NCI-H1694 (cell line): Measurements from ENCODE around the gene CFHR4.
"Not testable (repeated sequence)": the region's sequence is repeated elsewhere in the genome, so short reads cannot be mapped to it uniquely, and the experiment has no call there.

Experiments used
- DNase-seq: peaks from one replicate; lab custom pipeline; 2025; lab: John Stamatoyannopoulos, UW

The CFHR4 gene

GRCh38 chr1:196887515-196888239 lies at the start of gene CFHR4:
Gene CFHR4, plus strand, starts transcription at chr1:196888052. Its CDS starts 99 bp downstream, at chr1:196888151.
- DNase-seq, result no peak

DNA sequence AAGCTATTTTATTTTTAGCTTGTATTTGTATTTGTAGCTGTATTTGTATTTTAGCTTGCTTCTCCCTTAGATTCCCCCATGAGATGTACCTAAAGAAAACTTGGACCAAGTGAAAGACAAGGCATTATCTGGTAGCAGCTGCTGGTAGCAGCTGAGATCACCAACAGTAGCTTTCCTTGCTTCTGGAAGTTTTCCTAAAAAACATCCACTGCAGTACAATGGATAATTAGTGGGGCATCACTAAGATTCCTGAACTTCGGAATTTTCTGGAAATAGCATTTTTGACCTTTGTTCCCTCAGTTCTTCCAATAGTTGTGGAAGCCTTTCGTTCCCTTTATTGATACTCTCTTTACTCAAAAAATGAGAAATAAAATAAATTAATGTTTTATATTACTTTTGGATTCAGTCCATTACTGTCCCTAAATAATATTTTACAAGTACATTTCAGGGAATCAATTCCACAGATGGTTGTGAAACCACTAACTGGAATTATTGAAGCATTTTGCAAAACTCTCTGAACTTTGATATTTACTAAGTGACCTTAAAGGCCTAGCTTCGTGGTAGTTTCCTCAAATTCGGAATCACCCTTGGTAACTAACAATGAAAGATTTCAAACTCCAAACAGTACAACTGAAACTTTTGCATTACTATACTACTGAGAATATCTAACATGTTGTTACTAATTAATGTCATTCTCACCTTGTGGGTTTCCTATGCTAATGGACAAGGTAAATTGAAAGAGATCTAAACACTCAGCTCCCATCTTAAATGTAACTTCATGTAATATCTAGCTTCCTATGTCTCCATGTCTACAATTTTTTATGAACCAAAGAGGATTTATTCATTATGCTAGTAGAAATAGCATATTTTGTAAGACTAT lies 38.0 kb upstream of the CFHR4 start:
- DNase-seq, result not testable (repeated sequence)

- DNase-seq, result no peak
These were observed 31.8 kb upstream of the CFHR4 start for GRCh38 chr1:196856053-196856452.

GRCh38 chr1:196857188-196857587 lies 30.7 kb upstream of the CFHR4 start:
- no peak for DNase-seq

DNA sequence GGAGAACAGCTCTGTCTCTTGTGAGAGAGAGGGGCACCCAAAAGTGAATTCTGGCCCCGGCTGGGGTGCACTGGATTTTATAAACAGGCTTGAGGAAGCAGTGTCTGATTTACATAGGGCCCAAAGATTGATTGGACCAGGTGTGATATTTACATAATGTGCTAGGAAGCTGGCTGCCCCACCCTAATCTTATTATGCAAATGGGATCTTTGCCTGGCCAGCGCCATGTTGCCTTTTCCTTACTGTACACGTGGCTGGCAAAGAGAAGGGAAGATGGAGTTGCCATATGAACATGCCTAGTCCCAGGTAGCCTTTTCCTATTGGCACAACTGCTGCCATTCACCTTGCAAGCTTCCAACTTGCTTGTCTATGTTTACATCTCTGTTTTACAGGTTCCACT lies 29.0 kb upstream of the CFHR4 start:
- no peak for DNase-seq

DNA sequence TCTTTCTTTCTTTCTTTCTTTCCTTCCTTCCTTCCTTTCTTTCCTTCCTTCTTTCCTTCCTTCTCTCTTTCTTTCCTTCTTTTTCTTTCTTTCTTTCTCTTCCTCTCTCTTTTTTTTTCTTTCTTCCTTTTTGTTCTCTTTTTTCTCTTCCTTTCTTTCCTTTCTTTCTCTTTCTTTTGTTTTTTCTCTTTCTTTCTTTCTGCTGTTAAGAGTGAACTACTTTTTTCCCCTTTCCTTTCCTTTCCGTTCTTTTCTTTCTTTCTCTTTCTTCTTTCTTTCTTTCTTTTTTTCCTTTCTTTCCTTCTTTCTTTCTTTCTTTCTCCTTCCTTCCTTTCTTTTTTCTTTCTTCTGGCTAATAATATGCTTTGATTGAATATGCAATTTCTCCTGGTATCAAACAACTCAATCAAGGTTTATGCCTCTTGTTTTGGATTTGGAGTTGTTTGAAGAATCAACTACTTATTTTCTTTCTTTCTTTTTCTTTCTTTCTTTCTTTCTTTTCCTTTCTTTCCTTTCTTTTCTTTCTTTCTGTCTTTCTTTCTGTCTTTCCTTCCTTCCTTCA lies 27.4 kb upstream of the CFHR4 start:
- DNase-seq, result no peak

DNA sequence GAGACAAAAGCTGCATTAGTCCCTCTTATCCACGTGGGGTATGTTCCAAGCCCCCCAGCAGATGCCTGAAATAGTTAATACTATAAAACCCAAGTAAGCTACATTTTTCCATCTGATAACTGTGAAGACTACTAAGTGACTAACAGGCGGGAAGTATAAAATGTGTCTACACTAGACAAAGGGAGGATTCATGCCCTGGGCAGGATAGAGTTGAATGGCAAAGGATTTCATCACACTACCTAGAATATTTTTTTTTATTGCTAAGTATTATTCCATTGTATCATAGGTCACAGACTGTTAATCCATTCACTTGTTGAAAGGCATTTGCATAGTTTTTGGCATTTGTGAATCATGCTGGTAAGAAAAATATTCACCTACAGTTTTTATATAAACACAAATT lies 26.4 kb upstream of the CFHR4 start:
- DNase-seq, result no peak

DNA sequence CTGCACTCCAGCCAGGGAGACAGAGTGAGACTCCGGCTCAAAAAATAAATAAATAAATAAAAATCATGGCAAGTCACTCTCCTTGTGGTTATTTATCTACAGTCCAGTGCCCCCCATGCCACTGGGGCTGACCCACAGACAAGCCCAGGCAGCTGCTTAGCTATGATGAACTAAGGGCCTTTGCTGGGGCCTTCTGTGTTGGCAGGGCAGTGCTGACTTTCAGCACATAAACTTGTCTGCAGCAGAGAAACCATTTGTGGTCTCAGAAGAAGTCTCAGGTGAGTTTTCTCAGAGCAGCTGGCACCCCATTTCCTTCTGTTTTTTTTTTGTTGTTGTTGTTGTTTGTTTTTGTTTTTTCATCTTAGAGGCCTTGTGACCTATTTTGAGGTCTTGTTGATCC lies 20.9 kb upstream of the CFHR4 start:
- DNase-seq, result no peak

DNA sequence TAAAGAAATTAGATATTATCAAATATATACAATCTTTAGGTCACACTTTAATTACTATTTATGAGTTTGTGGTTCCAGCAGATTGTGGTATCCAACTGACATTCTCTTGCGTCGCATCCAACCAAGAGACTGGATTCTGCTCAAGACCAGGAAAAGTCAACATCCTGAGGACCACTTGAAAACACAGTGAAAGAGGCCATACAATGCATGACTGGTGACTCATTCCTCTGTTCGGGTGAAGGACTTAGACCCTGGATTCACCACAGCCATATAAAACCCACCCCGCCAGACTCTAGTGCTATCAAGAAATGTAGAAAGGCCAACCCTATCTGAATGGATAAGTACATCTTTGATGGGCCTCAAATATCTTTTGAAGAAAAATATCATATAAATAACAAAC lies 14.5 kb upstream of the CFHR4 start:
- no peak for DNase-seq

DNA sequence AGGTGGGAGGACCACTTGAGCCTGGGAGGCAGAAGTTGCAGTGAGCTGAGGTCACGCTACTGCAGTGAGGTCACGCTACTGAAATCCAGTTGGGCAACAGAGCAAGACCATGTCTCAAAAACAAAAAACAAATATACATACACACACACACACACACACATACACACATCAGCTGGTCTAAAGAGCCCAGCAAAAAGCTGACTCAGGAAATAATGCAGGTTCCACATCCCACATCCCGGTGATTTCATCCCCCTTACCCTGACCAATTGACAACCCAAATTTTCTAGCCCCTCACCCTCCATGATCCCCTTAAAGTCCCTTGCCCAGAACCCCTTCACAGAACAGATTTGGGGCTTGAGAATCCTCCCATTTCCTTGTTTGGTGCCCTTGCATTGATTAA lies 11.9 kb upstream of the CFHR4 start:
- DNase-seq, result no peak

DNA sequence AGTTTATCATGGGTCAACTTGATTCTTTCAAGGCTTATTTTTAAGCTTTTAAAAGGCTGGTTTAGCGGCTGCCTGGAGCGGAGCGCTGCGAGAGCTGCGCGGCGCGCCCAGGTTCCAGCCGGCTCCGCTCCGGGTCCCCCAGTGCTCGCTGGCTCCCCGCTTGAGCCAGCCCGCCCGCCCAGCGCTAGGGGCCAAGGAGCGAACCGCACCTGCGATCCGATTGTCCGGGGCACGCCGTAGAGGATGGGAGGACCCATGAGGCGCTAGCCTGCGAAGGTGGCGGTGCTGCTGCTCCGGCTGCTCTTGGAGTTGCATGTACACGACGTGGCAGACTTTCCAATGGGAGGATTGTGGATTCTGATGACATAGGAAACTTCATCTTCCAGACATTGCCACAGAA lies 9.9 kb upstream of the CFHR4 start:
- DNase-seq, result no peak

DNA sequence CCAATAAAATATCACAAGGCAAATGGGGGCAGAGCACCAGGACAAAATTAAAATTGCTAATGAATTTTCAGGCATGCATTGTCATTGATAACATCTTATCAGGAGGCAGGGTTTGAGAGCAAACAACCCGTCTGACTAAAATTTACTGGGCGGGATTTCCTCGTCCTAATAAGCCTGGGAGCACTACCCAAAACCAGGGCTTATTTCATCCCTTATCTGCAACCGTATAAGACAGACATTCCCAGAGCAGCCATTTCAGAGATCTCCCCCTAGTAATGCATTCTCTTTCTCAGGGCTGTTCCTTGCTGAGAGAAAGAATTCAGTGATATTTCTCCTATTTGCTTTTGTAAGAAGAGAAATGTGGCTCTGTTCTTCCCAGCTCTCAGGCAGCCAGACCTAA lies 1.3 kb upstream of the CFHR4 start:
- not testable (repeated sequence) for DNase-seq

GRCh38 chr1:196890668-196891067 lies 2.8 kb downstream of the CFHR4 start:
- DNase-seq, result no peak

GRCh38 chr1:196891251-196891650 lies 3.4 kb downstream of the CFHR4 start:
- DNase-seq, result no peak

GRCh38 chr1:196896355-196896754 lies 8.5 kb downstream of the CFHR4 start:
- no peak for DNase-seq

DNA sequence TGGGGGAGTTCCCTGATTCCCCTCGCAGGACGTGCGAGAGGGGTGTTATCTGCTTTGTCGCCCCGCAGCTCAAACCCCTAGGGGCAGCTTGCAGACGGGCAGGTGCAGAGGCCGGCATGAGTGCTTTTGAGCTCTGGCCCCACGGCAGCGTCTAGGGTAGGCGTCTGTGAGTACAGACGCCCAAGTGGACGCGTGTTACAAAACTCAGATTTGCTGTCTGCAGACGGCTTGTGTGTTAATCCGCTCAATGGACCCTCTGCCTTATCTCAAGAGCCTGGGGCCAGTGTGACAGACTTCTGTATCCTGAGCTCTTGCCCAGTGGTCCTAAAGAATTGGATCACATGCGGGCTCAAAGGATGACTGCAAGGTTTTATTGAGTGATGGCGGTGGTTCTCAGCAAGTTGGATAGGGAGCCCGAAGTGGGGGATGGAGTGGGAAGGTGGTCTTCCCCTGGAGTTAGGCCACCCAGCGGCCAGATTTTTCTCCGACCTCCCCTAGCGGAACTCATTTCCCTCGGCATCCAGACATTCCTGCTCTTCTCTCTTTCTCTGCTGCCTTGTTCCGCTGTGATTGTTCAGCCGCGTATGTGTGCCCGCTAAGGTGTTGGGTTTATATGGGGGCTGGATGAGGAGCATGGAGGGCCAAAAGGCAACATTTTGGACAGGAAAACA lies 9.4 kb downstream of the CFHR4 start:
- DNase-seq, result no peak

- no peak for DNase-seq
These were observed 14.5 kb downstream of the CFHR4 start for GRCh38 chr1:196902344-196902743.

- peak; percentile 5 for DNase-seq
These were observed 22.4 kb downstream of the CFHR4 start for GRCh38 chr1:196910215-196910614.

DNA sequence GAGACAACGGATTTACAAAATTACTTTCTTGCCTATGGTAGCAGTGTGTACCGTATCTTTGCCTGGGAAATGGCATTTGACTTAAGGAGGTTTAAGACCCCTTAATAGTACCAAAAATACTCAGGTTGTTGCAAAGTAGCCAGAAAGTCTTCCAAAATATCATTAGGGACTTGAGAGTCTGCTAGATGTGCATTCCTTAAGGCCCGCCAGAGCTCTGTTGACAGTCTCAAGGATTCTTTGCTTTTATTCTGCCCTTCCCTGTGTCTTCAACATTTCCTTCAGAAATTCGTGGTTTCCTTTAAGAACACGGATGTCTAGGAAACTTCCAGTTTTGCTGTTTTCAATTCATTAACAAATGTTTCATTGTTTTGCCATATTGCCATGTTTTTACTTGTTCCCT lies 24.4 kb downstream of the CFHR4 start:
- not testable (repeated sequence) for DNase-seq

DNA sequence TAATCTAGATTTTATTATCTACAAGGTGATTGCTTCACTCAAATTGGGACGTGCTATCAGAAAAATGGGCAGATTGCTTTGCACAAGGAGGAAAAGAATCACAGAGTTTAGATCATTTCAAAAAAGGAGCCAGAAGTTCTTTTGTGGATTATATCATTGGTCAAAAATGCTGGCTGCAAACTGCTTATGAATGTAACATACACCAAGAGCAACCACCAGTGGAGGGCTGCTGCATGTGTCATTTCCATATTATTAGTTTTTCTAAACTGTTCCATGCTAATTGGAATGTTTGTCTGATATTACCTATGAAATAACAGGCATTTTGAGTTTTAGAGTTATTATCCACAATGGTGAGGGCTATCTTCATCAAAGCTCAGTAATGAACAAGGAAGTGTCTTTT lies 39.0 kb downstream of the CFHR4 start:
- DNase-seq, result not testable (repeated sequence)

DNA sequence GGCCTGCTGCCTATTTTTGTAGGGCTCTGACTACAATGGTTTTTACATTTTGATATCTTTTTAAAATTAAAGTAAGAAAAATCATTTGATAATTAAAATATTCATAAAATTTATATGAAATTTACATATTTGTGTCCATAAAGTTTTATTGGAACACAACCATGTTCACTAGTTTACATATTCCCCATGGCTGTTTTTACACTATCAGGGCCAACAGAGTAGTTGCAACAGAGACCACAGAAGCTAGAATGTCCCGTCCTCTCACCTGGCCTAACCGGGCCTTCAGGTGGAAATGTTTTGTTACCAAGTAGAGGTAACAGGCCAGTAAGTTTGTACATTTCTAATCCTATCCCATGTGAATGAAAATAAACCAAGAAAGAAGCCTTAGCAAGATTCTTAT lies 45.0 kb downstream of the CFHR4 start:
- DNase-seq, result not testable (repeated sequence)

- no peak for DNase-seq
These were observed 45.8 kb downstream of the CFHR4 start for GRCh38 chr1:196933531-196934189.
